Measurements from ENCODE around the gene GJD3.

Gene GJD3

GRCh38 chr17:40338058-40338457, 26.5 kb downstream of the GJD3 start:
- DNase-seq: no peak

- no peak for DNase-seq
Observed at GRCh38 chr17:40337351-40337750, 27.2 kb downstream of the GJD3 start.

- no peak for DNase-seq
Observed at GRCh38 chr17:40335620-40336019, 28.9 kb downstream of the GJD3 start.

- no peak for DNase-seq
Observed at GRCh38 chr17:40333781-40334448, 30.6 kb downstream of the GJD3 start.

- DNase-seq: no peak
Observed at GRCh38 chr17:40331743-40332641, 32.5 kb downstream of the GJD3 start.

- DNase-seq: no peak
Observed at GRCh38 chr17:40330850-40331470, 33.6 kb downstream of the GJD3 start.

GRCh38 chr17:40329839-40330794, 34.4 kb downstream of the GJD3 start:
- peak; percentile 37 for DNase-seq

- DNase-seq: no peak
Observed at GRCh38 chr17:40328386-40328766, 36.2 kb downstream of the GJD3 start.

- DNase-seq: no peak
Observed at GRCh38 chr17:40327735-40328385, 36.7 kb downstream of the GJD3 start.

GRCh38 chr17:40327244-40327729, 37.2 kb downstream of the GJD3 start:
- DNase-seq: no peak

- DNase-seq: no peak
Observed at GRCh38 chr17:40326832-40327199, 37.7 kb downstream of the GJD3 start.

- no peak for DNase-seq
Observed at GRCh38 chr17:40326014-40326831, 38.3 kb downstream of the GJD3 start.

- DNase-seq: no peak
Observed at GRCh38 chr17:40325156-40326013, 39.2 kb downstream of the GJD3 start.

- no peak for DNase-seq
Observed at GRCh38 chr17:40323391-40324381, 40.9 kb downstream of the GJD3 start.

- DNase-seq: no peak
Observed at GRCh38 chr17:40322358-40323315, 41.9 kb downstream of the GJD3 start.

GRCh38 chr17:40321961-40322357, 42.6 kb downstream of the GJD3 start:
- no peak for DNase-seq

GRCh38 chr17:40321524-40321929, 43.0 kb downstream of the GJD3 start:
- no peak for DNase-seq

Measured in NCI-H2171 (cell line).